PC-3 (cell line): ENCODE results near the gene TTC23. TPM values are rescaled to one million over a fixed set of nuclear protein-coding genes. Genes with fewer than 3 reads are reported as not detected.

Experiments used
- ATAC-seq: fragments of 200-7000 bp; cut with Tn5 transposase; 2 replicates; pipeline ENCODE4 v1.9.1; 2020; ENCODE audit warnings: mild to moderate bottlenecking, moderate library complexity
- BruUV-seq: library from RNA; stranded (reverse); fragments of 400-500 nt; replicated peaks from 2 replicates; lab custom pipeline; 2021; lab: Mats Ljungman, UMichigan
- CTCF ChIA-PET: fragments of 300-600 bp; sonication (Branson Sonifier 250); formaldehyde crosslinking; loops from one replicate; lab custom pipeline; 2022; ENCODE audit warnings: antibody characterized with exemption; lab: Charles Lee
- POLR2A ChIA-PET: fragments of 300-600 bp; sonication (Branson Sonifier 250); formaldehyde crosslinking; loops from one replicate; lab custom pipeline; 2022; ENCODE audit warnings: antibody characterized with exemption; ENCODE audit not compliant: unreplicated experiment; lab: Charles Lee
- DNase-seq: peaks from one replicate; pipeline ENCODE4 v3.0.0-alpha.2; 2015
- H2AFZ ChIP-seq: fragments of 300-600 bp; sonication (generic); 2 replicates; pipeline ENCODE4 v1.6.0; 2016; ENCODE audit warnings: antibody characterized with exemption, low read length
- H3F3A ChIP-seq: fragments of 300-600 bp; sonication (generic); one replicate; pipeline ENCODE4 v1.6.0; 2017; ENCODE audit warnings: antibody characterized with exemption, low read length, control low read depth, mild to moderate bottlenecking; ENCODE audit not compliant: unreplicated experiment
- H3K27ac ChIP-seq: fragments of 300-600 bp; sonication (generic); 2 replicates; pipeline ENCODE4 v1.5.1; 2016; ENCODE audit warnings: mild to moderate bottlenecking, low read length
- H3K27me3 ChIP-seq: fragments of 300-600 bp; sonication (generic); 2 replicates; pipeline ENCODE4 v1.6.1; 2016; ENCODE audit warnings: low read length, mixed read lengths
- H3K36me3 ChIP-seq: fragments of 300-600 bp; sonication (generic); 2 replicates; pipeline ENCODE4 v1.6.1; 2016; ENCODE audit warnings: low read depth, mixed run types, low read length, mixed read lengths
- H3K4me1 ChIP-seq: fragments of 300-600 bp; sonication (generic); 2 replicates; pipeline ENCODE4 v1.5.1; 2016; ENCODE audit warnings: low read length; ENCODE audit not compliant: insufficient read depth
- H3K4me2 ChIP-seq: fragments of 300-600 bp; sonication (generic); 2 replicates; pipeline ENCODE4 v1.6.0; 2016; ENCODE audit warnings: low read length
- H3K4me3 ChIP-seq: fragments of 300-600 bp; sonication (generic); 2 replicates; pipeline ENCODE4 v1.5.1; 2016; ENCODE audit warnings: mild to moderate bottlenecking, low read length, mixed read lengths
- H3K79me2 ChIP-seq: fragments of 300-600 bp; sonication (generic); 2 replicates; pipeline ENCODE4 v1.6.1; 2017; ENCODE audit warnings: low read length, mixed read lengths
- H3K9ac ChIP-seq: fragments of 300-600 bp; sonication (generic); 2 replicates; pipeline ENCODE4 v1.6.0; 2016; ENCODE audit warnings: mild to moderate bottlenecking, low read length
- H3K9me2 ChIP-seq: fragments of 300-600 bp; sonication (generic); replicated peaks from 2 replicates; pipeline ENCODE4 v1.6.1; 2016; ENCODE audit warnings: mixed run types, low read length, mixed read lengths
- H3K9me3 ChIP-seq: fragments of 300-600 bp; sonication (generic); 2 replicates; pipeline ENCODE4 v1.6.1; 2016; ENCODE audit warnings: low read length, mixed read lengths
- H4K20me1 ChIP-seq: fragments of 300-600 bp; sonication (generic); 2 replicates; pipeline ENCODE4 v1.6.1; 2016; ENCODE audit warnings: low read length, mixed read lengths
- CTCF ChIP-seq: fragments of 300-600 bp; sonication (generic); conservative IDR thresholded peaks from 2 replicates; pipeline ENCODE4 v1.5.1; 2017; ENCODE audit warnings: antibody characterized with exemption, low read depth, mild to moderate bottlenecking, low read length
- EZH2 ChIP-seq: fragments of 300-600 bp; sonication (generic); IDR thresholded peaks from one replicate; pipeline ENCODE4 v1.6.1; 2017; ENCODE audit warnings: antibody characterized with exemption, mild to moderate bottlenecking, low read length; ENCODE audit not compliant: unreplicated experiment
- EZH2phosphoT487 ChIP-seq: fragments of 300-600 bp; sonication (generic); IDR thresholded peaks from 2 replicates; pipeline ENCODE4 v1.6.1; 2018; ENCODE audit warnings: mild to moderate bottlenecking, antibody characterized with exemption, low read length, borderline replicate concordance
- intact Hi-C: fragments of 100-400 bp; cut with micrococcal nuclease; formaldehyde crosslinking; loops from 2 replicates; pipeline ENCODE4 v1.9.0; 2023
- total RNA-seq: library from RNA; depleted of rRNA; stranded (reverse); fragments of >200 nt; gene quantifications from 2 replicates; pipeline ENCODE4 v1.2.3, GENCODE V29; 2014

TTC23 gene
- total RNA-seq, 1 experiment from 2014 or later: 10.4 TPM

- Histone ChIP-seq H3K27ac (no peak overlapping the region), H3K9ac (no peak overlapping the region), H3K9me3 (no peaks in the 10 kb centered on the region), H3K4me1 (no peaks in the 10 kb centered on the region), H3K79me2 (no peaks in the 10 kb centered on the region), H3F3A (no peaks in the 10 kb centered on the region), H4K20me1 (no peaks in the 10 kb centered on the region), H3K27me3 (no peaks in the 10 kb centered on the region), H3K4me2 (no peak overlapping the region), H3K9me2 (no peaks in the 10 kb centered on the region), H3K36me3 (peaks cover 5% of the 10 kb centered on the region; the same call in 1 of the 2 replicates), H2AFZ (no peak overlapping the region), H3K4me3 (no peak overlapping the region)
- ChIA-PET CTCF (no interaction called here), POLR2A (no interaction called here)
- DNase-seq (no peak), ATAC-seq (no peak)
- TF ChIP-seq CTCF: no peak
- TF ChIP-seq EZH2phosphoT487: no peak
- no peak for TF ChIP-seq EZH2
- intact Hi-C loops: no loop called here
- no TSS peak for BruUV-seq
Measured at GRCh38 chr15:99164119-99164518, 85.3 kb downstream of the TTC23 start.

- Histone ChIP-seq H4K20me1 (no peaks in the 10 kb centered on the region), H3K4me1 (no peaks in the 10 kb centered on the region), H3K27me3 (no peaks in the 10 kb centered on the region), H3K36me3 (peaks cover 5% of the 10 kb centered on the region; the same call in 1 of the 2 replicates), H3K9ac (no peak overlapping the region), H3K27ac (no peak overlapping the region), H3F3A (no peaks in the 10 kb centered on the region), H2AFZ (no peak overlapping the region), H3K9me3 (no peaks in the 10 kb centered on the region), H3K4me3 (no peak overlapping the region), H3K9me2 (no peaks in the 10 kb centered on the region), H3K4me2 (no peak overlapping the region), H3K79me2 (no peaks in the 10 kb centered on the region)
- intact Hi-C loops: no loop called here
- no TSS peak for BruUV-seq
- no peak for ATAC-seq
- ChIA-PET CTCF (no interaction called here), POLR2A (no interaction called here)
- DNase-seq: no peak
- no peak for TF ChIP-seq EZH2
Measured at GRCh38 chr15:99163271-99164062, 85.9 kb downstream of the TTC23 start.

GRCh38 chr15:99158626-99159412 lies 90.6 kb downstream of the TTC23 start:
- no peaks in the 10 kb centered on the region for H3F3A ChIP-seq
- H3K27me3 ChIP-seq: no peaks in the 10 kb centered on the region
- H3K9ac ChIP-seq: no peak overlapping the region
- H3K4me2 ChIP-seq: no peak overlapping the region
- TF ChIP-seq EZH2 (no peak), EZH2phosphoT487 (no peak), CTCF (no peak)
- H3K4me3 ChIP-seq: no peak overlapping the region
- intact Hi-C loops: no loop called here
- ChIA-PET POLR2A (no interaction called here), CTCF (no interaction called here)
- H4K20me1 ChIP-seq: no peaks in the 10 kb centered on the region
- H3K4me1 ChIP-seq: peaks cover 22% of the 10 kb centered on the region
- no peak overlapping the region for H2AFZ ChIP-seq
- H3K9me3 ChIP-seq: no peaks in the 10 kb centered on the region
- H3K79me2 ChIP-seq: no peaks in the 10 kb centered on the region
- ATAC-seq (no peak), DNase-seq (no peak)
- BruUV-seq: no TSS peak
- no peaks in the 10 kb centered on the region for H3K9me2 ChIP-seq
- H3K36me3 ChIP-seq: peaks cover 5% of the 10 kb centered on the region; the same call in 1 of the 2 replicates
- H3K27ac ChIP-seq: no peak overlapping the region
